Measurements from ENCODE around the gene LSG1. TPM values are rescaled to one million over a fixed set of nuclear protein-coding genes. Genes with fewer than 3 reads are reported as not detected.

LSG1 gene
- total RNA-seq, 4 donors from 2014 or later: 19.9 to 35.0 (median 32.6) TPM

- TF ChIP-seq POLR2A (IDR thresholded peaks at IDR 0.05; ENCODE audit: low read depth) (no peak), POLR2AphosphoS5 (IDR thresholded peaks at IDR 0.05) (no peak)
- 83% methylated on average over 10 of the region's 11 CpGs for WGBS
These were observed 33.8 kb upstream of the LSG1 start for GRCh38 chr3:194705761-194706160.

GRCh38 chr3:194705227-194705626 is 33.2 kb upstream of the LSG1 start:
- no peaks in the 10 kb centered on the region for H3K36me3 ChIP-seq
- no peaks in the 10 kb centered on the region for H3K27me3 ChIP-seq
- 91% methylated on average over 8 of the region's 8 CpGs for WGBS
- H3K4me1 ChIP-seq: no peaks in the 10 kb centered on the region
- no peak overlapping the region for H3K4me3 ChIP-seq
- H3K9me3 ChIP-seq: peaks cover 0 to 7% (median 0%) of the 10 kb centered on the region in 4 donors
- intact Hi-C loops (cut with DNase I): no loop called here
- TF ChIP-seq CTCF (IDR thresholded peaks at IDR 0.05): no peak
- TF ChIP-seq EP300 (IDR thresholded peaks at IDR 0.05): no peak
- TF ChIP-seq POLR2A (IDR thresholded peaks at IDR 0.05; ENCODE audit: low read depth): no peak
- no peak for TF ChIP-seq POLR2AphosphoS5 (IDR thresholded peaks at IDR 0.05)
- no peak for DNase-seq (ENCODE audit: extremely low spot score)
- H3K27ac ChIP-seq (replicated peaks in 1 of 4): no peak overlapping the region

More at GRCh38 chr3:194705761-194706160, 33.8 kb upstream of the LSG1 start:
- no peaks in the 10 kb centered on the region for H3K4me1 ChIP-seq
- no peaks in the 10 kb centered on the region for H3K36me3 ChIP-seq
- H3K27ac ChIP-seq (replicated peaks in 1 of 4): no peak overlapping the region
- intact Hi-C loops (cut with DNase I): no loop called here
- no peak overlapping the region for H3K4me3 ChIP-seq
- H3K9me3 ChIP-seq: peaks cover 0 to 7% (median 0%) of the 10 kb centered on the region in 4 donors
- DNase-seq (ENCODE audit: extremely low spot score): no peak
- H3K27me3 ChIP-seq: no peaks in the 10 kb centered on the region

GRCh38 chr3:194702545-194702944 is 30.6 kb upstream of the LSG1 start:
- no peak for DNase-seq (ENCODE audit: extremely low spot score)
- Histone ChIP-seq H3K27me3 (no peaks in the 10 kb centered on the region), H3K36me3 (no peaks in the 10 kb centered on the region), H3K9me3 (peaks cover 0 to 17% (median 11%) of the 10 kb centered on the region in 4 donors), H3K4me3 (no peak overlapping the region), H3K27ac (replicated peaks in 1 of 4) (no peak overlapping the region), H3K4me1 (no peaks in the 10 kb centered on the region)
- TF ChIP-seq POLR2A (IDR thresholded peaks at IDR 0.05; ENCODE audit: low read depth) (no peak), CTCF (IDR thresholded peaks at IDR 0.05) (no peak), EP300 (IDR thresholded peaks at IDR 0.05) (no peak), POLR2AphosphoS5 (IDR thresholded peaks at IDR 0.05) (no peak)
- 94% methylated on average over 9 of the region's 9 CpGs for WGBS
- intact Hi-C loops (cut with DNase I): no loop called here

GRCh38 chr3:194696702-194697101 is 24.7 kb upstream of the LSG1 start:
- intact Hi-C loops (cut with DNase I): no loop called here
- H3K4me3 ChIP-seq: no peak overlapping the region
- 98% methylated on average over 5 of the region's 6 CpGs for WGBS

GRCh38 chr3:194691481-194692283 is 19.7 kb upstream of the LSG1 start:
- TF ChIP-seq CTCF (IDR thresholded peaks at IDR 0.05) (no peak), POLR2AphosphoS5 (IDR thresholded peaks at IDR 0.05) (no peak), POLR2A (IDR thresholded peaks at IDR 0.05; ENCODE audit: low read depth) (no peak), EP300 (IDR thresholded peaks at IDR 0.05) (no peak)
- intact Hi-C loops (cut with DNase I): no loop called here
- no peak for DNase-seq (ENCODE audit: extremely low spot score)
- Histone ChIP-seq H3K27me3 (no peaks in the 10 kb centered on the region), H3K27ac (replicated peaks in 1 of 4) (peak overlapping the region in 1 of 4 donors; percentile 42), H3K36me3 (no peaks in the 10 kb centered on the region), H3K9me3 (no peaks in the 10 kb centered on the region), H3K4me1 (peaks cover 29 to 50% (median 40%) of the 10 kb centered on the region in 4 donors), H3K4me3 (no peak overlapping the region)
- WGBS: 63% methylated on average over 14 of the region's 15 CpGs

More at GRCh38 chr3:194696702-194697101, 24.7 kb upstream of the LSG1 start:
- Histone ChIP-seq H3K27me3 (no peaks in the 10 kb centered on the region), H3K27ac (replicated peaks in 1 of 4) (no peak overlapping the region), H3K4me1 (peaks cover 0 to 3% (median 2%) of the 10 kb centered on the region in 4 donors), H3K9me3 (peaks cover 0 to 17% (median 11%) of the 10 kb centered on the region in 4 donors), H3K36me3 (no peaks in the 10 kb centered on the region)
- DNase-seq (ENCODE audit: extremely low spot score): no peak
- TF ChIP-seq POLR2AphosphoS5 (IDR thresholded peaks at IDR 0.05) (no peak), POLR2A (IDR thresholded peaks at IDR 0.05; ENCODE audit: low read depth) (no peak), EP300 (IDR thresholded peaks at IDR 0.05) (no peak)
